NCI-H510A (cell line): ENCODE results near the gene PTMS.
A peak's percentile ranks its signal among the peaks of the same experiment; 100 is the strongest.
"Not testable (repeated sequence)": the region's sequence is repeated elsewhere in the genome, so short reads cannot be mapped to it uniquely, and the experiment has no call there.

Experiments used
- DNase-seq: peaks from one replicate; lab custom pipeline; 2025; lab: John Stamatoyannopoulos, UW

Gene PTMS, protein sequence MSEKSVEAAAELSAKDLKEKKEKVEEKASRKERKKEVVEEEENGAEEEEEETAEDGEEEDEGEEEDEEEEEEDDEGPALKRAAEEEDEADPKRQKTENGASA

DNA sequence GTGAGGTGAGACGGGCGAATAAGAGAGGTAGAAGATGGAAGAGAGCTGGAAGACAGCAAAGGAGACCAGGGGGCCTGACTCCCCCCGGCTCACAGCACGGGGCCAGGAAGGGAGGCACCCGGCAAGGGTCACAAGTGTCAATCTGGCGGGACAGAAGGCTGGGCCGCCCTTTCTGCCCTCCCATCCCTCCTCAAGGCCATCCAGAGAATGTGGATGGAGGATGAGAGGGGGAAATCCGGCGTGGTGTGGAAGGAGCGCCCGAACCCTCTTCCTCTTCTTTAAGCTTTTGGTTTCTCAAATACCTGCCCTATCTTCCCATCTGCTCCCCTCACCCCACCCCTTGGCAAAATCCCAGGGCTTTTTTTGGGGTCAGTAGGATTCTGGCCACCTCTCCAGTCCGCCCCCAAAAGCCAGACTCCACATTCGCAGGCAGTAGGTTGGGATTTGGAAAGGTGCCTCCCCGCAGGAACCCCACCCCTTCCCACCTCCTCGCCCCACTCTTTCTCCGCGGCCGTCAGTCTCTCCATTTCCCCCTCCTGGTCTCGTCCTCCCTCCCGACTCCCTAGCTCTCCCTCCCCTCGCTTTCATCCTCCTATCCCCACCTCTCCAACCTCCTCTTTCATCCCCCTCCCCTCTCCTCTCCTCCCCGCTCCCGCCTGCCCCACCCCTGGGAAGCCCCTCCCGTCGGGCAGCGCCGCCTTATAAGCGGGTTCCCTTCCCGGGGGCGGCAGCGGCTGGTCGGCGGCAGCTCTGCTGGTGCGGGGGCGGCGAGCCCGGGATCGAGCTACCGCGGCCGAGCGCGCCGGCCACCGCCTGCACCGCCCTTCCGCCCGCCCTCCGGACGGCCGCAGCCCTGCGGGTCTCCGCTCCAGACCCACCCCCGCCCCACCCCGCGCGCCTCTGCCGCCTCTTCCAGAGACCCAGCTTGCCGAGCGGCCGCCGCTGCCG, at the start of gene PTMS:
Gene PTMS (plus strand): TSS at position 730 of the 948 bp plus-strand sequence. CDS start 343 bp downstream, outside the sequence.
- peak; percentile 80 for DNase-seq

DNA sequence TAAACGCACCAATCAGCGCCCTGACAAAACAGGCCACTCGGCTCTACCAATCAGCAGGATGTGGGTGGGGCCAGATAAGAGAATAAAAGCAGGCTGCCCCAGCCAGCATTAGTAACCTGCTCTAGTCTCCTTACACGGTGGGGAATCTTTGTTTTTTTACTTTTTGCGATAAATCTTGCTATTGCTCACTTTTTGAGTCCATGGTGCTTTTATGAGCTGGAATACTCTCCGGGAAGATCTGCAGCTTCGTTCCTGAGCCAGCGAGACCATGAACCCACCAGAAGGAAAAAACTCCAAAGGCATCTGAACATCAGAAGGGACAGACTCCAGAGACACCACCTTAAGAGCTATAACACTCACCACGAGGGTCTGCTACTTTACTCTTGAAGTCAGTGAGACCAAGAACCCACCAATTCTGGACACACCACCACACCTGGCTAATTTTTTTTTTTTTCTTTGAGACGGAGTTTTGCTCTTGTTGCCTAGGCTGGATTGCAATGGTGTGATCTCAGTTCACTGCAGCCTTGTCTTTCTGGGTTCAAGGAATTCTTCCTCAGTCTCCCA, 49.2 kb upstream of the PTMS start:
- no peak for DNase-seq

DNA sequence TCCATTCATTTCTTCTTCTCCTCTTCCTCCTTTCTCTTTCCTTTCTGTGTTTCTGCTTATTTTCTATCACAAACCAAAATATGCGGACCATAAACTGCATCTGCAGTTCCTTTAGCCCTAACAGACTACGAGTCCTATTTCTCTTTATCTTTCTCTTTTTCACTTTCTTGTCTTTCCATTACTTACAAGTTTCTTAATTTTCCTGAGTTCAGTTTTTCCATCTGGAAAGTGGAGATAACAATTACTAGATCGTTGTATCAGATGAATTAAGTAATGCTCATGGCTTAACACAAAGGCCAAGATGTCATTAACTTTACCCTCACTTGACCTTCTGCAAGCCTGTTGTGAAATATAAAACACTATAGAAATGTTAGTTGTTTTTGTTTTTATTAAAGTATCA, 43.3 kb upstream of the PTMS start:
- DNase-seq, result no peak

DNA sequence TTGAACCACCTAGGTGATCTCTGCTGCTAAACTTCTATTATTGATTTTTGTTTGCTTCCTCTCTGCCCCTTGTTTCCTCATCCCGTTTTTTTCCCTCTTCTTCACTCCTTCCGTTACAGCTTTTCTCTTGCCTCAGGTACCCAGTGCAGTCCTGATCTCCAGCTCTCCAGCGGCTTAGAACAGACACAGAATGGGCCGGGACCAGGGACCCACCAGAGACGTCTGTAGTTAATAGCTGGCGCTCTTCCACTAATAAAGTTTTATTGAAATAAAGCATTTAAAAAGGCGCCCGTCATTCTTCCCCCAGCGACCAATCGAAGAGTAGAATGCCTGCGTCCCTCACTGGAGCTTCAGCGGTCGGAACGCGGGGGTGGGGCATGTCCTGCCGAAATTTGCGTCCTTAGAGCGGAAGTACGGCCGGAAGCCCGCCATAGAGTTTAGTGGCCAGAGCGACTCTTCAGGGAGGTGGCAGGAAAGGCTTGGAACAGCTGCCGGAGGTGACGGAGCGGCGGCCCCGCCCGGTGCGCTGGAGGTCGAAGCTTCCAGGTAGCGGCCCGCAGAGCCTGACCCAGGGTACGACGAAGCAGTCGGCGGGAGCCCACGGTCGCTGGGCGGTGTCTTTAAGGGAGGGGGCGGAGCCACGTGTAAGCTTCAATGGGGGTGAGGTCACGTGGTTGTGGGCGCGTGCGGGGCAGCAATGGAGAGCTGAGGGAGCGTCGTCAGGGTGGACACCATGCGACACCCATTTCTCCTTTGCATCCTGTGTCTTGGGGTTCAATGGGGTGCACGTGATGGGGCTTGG, 42.4 kb upstream of the PTMS start, which contains the start of gene COPS7A:
Gene COPS7A (plus strand): TSS at position 440 of the 802 bp plus-strand sequence. CDS start 611 bp downstream, outside the sequence.
- DNase-seq, result peak; percentile 96

DNA sequence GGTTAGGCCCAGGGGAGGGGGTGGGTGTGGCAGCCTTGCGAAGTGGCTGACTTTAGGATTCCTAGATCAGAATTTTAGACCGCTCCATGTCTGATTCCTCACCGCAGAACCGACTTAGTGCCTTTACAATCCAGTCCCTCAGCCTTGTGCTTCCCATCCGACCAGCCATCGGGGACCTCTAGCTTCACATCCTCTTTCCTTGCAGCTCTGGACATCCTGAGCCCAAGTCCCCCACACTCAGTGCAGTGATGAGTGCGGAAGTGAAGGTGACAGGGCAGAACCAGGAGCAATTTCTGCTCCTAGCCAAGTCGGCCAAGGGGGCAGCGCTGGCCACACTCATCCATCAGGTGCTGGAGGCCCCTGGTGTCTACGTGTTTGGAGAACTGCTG, 41.8 kb upstream of the PTMS start:
- DNase-seq, result no peak

DNA sequence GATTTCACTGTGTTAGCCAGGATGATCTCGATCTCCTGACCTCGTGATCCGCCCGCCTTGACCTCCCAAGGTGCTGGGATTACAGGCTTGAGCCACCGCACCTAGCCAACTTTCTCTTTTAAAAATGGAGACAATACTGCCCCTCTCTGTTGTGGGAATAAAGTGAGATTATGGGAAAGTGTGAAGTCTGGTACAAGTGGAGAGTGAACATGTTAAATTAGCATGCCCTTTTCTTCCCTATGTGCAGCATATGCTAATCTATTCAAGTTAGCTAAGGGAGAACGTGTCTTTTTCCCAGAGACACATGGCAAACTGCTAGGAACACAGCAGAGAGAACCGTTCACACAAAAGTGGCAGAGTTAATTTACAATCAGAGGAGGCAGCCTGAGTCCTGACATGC, 40.8 kb upstream of the PTMS start:
- no peak for DNase-seq

DNA sequence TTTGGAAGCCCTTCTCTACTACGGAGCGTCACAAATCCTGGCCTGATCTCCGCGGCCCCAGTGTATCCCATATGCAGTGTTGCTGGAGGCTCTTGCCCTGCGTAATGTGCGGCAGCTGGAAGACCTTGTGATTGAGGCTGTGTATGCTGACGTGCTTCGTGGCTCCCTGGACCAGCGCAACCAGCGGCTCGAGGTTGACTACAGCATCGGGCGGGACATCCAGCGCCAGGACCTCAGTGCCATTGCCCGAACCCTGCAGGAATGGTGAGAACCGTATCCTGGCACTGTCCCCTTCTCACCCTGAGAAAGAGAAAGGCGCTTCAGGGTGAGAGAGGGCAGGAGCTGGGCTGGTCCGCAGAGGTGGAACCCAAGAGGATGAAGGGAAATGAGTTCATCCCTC, 37.0 kb upstream of the PTMS start:
- DNase-seq, result no peak

DNA sequence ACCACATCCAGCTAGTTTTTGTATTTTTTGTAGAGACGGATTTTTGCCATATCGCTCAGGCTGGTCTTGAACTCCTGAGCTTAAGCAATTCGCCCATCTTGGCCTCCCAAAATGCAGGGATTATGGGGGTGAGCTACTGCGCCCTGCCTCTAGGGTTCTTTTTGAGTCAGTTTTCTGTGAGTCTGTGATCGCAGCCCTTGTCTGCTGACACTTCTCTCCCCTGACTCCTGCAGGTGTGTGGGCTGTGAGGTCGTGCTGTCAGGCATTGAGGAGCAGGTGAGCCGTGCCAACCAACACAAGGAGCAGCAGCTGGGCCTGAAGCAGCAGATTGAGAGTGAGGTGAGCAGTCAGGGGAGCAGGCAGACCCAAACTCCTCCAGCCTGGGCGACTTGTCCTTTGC, 36.0 kb upstream of the PTMS start:
- DNase-seq, result no peak

DNA sequence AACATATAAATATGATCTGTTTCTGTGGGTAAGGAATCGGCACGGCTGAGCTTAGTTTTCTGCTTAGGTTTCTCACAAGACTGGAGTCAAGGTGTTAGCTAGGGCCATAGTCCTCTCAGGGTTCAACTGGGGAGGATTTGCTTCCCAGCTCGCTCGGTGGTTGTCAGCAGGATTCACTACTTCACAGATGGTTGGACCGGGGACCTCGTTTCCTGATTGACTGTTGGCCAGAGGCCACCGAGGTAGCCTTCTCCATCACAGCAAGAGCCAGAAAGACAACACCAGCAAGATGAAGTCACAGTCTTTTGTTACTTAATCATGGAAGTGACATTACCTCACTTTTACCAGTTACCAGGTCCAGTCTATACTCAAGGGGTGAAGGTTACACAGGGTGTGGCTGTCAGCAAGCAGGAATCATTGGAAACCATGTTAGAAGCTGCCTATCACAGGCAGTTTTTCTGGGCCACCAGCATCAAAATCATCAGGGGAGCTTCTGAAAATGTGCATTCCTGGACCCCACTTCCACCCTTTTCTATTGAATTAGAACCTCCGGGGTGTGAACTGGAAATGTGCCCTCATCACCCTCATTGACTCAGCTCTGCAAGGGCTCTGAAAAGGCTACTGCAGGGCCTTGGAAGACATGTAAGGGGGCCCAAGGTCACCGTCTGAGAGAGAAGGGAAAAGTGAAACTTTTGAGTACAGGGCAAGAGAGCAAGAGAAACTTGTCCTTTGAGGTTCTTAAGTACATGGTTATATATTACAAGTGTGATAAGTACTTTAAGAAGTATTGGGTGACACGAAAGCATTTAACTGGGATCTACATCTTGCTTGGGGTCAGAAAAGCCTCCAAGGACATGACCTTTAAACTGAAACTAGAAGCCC, 31.4 kb upstream of the PTMS start:
- DNase-seq, result no peak

DNA sequence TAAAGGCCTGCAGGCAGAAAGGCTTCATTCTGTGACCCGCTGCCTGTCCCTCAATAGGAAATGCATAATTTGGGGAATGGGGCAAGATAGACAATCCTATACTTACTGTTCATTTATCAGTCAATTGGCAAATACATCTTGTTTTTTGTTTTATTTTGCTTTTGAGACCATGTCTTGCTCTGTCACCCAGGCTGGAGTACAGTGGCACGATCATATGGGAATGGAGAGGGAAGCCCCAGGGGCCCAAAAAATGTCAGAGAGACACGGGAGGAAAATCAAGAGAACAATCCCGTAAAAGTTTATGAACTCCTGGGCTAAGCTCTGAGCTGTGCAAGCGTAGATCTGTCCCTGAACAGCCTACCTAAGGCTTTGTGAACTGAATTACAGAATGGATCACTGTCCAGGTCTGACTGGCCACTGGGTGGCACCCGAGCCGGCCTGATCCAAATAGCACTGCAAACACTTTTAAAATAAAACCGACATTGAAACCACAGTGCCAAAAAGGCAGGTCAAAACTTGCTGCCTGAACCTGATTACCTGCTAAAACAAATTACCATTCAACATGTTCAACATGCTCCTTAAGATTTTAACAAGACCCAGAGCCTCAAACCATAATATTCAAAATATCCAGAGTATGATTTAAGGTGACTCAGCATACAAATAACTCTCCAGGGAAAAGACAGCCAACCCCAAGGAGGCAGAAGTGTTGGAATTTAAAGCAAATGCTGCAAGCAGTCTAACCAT, 30.5 kb upstream of the PTMS start:
- DNase-seq, result no peak

DNA sequence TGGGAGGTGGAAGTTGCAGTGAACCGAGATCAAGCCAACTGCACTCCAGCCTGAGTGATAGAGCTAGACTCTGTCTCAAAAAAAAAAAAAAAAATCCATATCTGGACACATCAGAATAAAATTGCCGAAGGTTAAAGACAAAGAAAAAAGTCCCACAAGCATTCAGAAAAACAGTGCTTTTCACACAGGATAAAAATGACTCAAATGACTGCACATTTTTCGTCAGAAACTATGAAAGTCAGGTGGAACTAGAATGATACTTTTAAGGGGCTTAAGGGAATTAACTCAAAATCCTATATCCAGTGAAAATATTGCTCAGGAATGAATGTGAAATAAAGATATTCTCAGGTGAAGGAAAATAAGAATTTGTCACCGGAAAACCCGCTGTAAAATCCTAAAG, 29.4 kb upstream of the PTMS start:
- DNase-seq, result no peak

DNA sequence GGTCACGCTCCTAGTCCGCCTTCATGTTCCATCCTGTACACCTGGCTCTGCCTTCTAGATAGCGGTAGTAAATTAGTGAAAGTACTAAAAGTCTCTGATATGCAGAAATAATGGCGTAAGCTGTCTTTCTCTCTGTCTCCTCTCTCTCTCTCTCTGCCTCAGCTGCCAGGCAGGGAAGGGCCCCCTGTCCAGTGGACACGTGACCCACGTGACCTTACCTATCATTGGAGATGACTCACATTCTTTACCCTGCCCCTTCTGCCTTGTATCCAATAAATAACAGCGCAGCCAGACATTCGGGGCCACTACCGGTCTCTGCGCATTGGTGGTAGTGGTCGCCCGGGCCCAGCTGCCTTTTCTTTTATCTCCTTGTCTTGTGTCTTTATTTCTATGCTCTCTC, 24.1 kb upstream of the PTMS start:
- not testable (repeated sequence) for DNase-seq

DNA sequence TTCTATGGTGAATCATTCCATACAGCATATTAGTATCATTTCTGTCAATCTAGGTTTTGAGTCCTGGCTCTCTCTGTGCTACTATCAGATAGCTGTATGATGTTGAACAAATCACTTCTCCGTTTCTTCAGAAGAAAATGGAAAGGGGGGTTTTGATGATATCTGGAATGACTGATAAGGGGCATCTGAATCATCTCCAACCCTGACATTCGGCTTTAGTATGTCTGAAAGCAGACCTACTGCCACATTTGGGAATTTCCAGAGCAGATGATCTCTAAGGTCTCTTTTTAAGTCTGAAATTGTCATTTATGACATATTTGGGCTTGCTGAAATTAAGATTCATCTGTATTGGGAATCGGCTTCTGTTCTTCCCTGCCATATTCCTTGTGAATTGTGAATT, 23.3 kb upstream of the PTMS start:
- DNase-seq, result no peak

DNA sequence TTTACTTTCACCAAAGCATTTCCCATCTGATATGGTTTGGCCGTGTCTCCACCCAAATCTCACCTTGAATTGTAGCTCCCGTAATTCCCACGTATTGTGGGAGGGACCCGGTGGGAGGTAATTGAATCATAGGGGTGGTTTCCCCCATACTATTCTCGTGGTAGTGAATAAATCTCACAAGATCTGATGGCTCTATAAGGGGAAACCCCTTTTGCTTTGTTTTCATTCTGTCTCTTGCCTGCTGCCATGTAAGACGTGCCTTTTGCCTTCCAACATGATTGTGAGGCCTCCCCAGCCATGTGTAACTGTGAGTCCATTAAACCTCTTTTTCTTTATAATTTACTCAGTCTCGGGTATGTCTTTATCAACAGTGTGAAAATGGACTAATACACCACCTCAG, 22.9 kb upstream of the PTMS start:
- not testable (repeated sequence) for DNase-seq

DNA sequence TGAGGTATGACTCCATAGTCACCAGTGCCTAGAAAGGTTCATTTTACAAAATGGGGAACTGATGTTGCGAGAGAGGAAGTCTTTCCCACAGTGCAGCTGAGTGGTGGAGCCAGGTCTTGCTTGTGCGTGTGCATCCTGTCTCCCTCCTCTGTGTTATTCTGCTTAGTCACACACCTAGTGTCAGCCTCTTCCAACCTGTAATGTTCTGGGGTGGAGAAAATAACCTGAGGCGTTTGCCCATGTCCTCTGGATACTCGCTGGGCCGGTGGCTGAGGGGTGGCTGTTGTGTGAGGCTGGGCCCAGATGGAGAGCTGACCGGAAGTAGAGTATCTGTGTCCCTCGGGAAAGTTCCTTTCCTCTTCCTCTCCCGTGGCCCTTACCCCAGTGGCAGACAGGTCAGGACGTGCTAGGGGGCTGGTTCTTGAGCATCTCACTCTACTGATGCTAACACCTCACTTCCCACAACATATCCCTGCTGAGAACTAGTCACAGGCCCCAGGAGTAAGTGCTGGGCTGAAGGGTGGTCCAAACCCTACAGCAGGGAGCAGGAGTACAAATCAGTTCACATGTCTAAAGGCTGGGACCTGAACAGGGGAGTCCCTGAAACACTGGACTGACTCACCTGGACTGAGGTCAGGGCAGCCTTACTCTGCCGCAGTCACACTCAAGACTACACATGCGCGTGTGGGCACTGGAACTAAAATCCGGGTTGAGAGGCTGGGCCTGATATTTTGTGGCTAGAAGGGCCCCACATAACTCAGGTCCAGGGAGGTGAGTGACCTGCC, 20.2 kb upstream of the PTMS start:
- no peak for DNase-seq

DNA sequence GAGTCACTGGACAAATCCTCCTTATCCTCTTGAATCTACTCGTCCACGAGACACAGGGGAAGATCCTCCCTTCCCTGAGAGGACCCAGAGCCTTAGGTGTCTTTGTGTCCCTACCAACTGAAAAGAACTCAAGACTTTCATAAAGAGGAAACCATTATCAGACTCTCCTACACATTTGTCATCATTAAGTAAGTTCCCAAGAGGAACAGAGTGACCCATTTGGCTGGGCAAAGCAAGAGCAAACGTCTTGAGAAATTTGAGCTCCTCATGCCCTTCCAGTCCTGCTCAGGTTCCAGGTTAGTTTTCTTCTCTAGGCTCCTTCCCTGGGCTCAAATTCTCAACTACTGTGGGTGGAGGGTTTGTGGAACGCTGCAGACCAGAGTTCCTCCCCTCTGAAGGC, 18.9 kb upstream of the PTMS start:
- no peak for DNase-seq

DNA sequence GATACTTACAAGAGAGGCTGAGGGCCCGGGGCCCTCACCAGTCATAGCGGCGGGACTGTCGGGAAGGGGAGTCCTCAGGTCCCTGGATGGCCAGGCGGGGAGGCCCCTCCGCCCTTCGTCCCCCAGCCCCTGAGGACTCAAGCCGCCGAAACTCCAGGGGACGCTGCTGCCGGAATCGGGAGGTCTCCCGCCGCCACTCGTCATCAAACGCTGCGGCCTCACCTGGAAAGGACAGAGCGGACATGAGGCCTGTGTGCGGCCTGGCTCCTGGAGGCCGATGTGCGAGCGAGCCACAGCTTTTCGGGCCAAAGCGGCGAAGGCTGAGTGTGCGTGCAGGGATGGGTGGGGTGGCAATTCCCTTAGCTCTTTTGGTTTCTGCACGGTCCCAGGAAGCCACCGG, 17.4 kb upstream of the PTMS start:
- DNase-seq, result no peak

DNA sequence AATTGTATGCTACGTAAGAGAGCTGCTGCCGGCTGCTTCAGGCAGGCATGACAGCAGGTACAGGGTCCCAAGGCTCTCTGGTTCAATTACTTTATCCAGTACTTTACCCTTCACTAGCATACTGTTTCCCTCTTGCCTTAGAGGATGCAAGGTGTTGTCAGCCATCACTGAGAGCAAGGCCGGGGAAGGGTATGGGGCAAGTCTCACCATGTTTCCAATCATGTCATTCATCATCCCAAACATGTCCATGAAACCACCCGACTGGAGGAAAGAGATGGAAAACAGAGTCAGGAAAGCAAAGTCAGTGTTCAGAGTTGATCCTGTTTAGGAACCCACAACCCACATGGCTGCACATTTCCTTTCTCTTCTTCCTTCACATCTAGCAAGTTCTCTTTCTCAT, 15.7 kb upstream of the PTMS start:
- DNase-seq, result no peak

DNA sequence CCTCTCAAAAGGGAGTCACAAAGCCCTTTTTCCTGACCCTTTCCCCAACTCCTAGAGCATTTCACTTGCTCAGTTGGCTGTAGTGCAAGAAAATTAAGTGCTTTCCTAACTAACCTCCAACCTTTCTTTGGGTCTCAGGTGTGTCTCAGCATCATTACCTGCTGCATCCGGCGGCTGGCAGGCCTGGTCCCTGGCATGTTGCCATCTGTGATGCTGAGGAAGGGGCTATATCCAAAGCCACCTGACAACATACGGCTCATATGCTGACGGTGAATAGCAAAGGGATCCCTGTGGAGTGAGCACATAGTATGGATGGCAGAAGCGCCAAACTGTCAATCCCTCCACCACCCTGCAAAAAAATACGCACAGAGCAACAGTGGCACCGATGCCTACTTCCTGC, 14.4 kb upstream of the PTMS start:
- no peak for DNase-seq
